ENCODE results near the gene ACP1.

The ACP1 gene

GRCh38 chr2:231521-232185, 33.1 kb upstream of the ACP1 start:
- no peak overlapping the region for H3K4me3 ChIP-seq (ENCODE audit: low read depth, low read length)
- no peak for TF ChIP-seq CTCF (IDR thresholded peaks at IDR 0.05; ENCODE audit: control insufficient read depth, extremely low read depth, insufficient read depth)
- DNase-seq (ENCODE audit: low read depth): no peak

GRCh38 chr2:233030-233429, 31.7 kb upstream of the ACP1 start:
- no peak for TF ChIP-seq CTCF (IDR thresholded peaks at IDR 0.05; ENCODE audit: control insufficient read depth, extremely low read depth, insufficient read depth)
- no peak for DNase-seq (ENCODE audit: low read depth)

GRCh38 chr2:234421-234820, 30.3 kb upstream of the ACP1 start:
- peak; percentile 49 for DNase-seq (ENCODE audit: low read depth)
- no peak overlapping the region for H3K4me3 ChIP-seq (ENCODE audit: low read depth, low read length)
- TF ChIP-seq CTCF (IDR thresholded peaks at IDR 0.05; ENCODE audit: control insufficient read depth, extremely low read depth, insufficient read depth): no peak

More at GRCh38 chr2:233030-233429, 31.7 kb upstream of the ACP1 start:
- H3K4me3 ChIP-seq (ENCODE audit: low read depth, low read length): no peak overlapping the region

- H3K4me3 ChIP-seq (ENCODE audit: low read depth, low read length): no peak overlapping the region
- DNase-seq (ENCODE audit: low read depth): no peak
- no peak for TF ChIP-seq CTCF (IDR thresholded peaks at IDR 0.05; ENCODE audit: control insufficient read depth, extremely low read depth, insufficient read depth)
Observed at GRCh38 chr2:236993-237539, 27.7 kb upstream of the ACP1 start.

- no peak for TF ChIP-seq CTCF (IDR thresholded peaks at IDR 0.05; ENCODE audit: control insufficient read depth, extremely low read depth, insufficient read depth)
- H3K4me3 ChIP-seq (ENCODE audit: low read depth, low read length): no peak overlapping the region
- no peak for DNase-seq (ENCODE audit: low read depth)
Observed at GRCh38 chr2:237878-238277, 26.9 kb upstream of the ACP1 start.

GRCh38 chr2:238431-238830, 26.3 kb upstream of the ACP1 start:
- TF ChIP-seq CTCF (IDR thresholded peaks at IDR 0.05; ENCODE audit: control insufficient read depth, extremely low read depth, insufficient read depth): no peak
- H3K4me3 ChIP-seq (ENCODE audit: low read depth, low read length): no peak overlapping the region
- DNase-seq (ENCODE audit: low read depth): no peak

GRCh38 chr2:238869-239268, 25.9 kb upstream of the ACP1 start:
- no peak overlapping the region for H3K4me3 ChIP-seq (ENCODE audit: low read depth, low read length)
- no peak for TF ChIP-seq CTCF (IDR thresholded peaks at IDR 0.05; ENCODE audit: control insufficient read depth, extremely low read depth, insufficient read depth)
- no peak for DNase-seq (ENCODE audit: low read depth)

Measured in LNCaP clone FGC (cell line).